Forelimb muscle (tissue), 1 donor: ENCODE measurements around the gene NDUFA12. TPM values are rescaled to one million over a fixed set of nuclear protein-coding genes. Genes with fewer than 3 reads are reported as not detected.

ENCODE experiments used
- DNase-seq: peaks from one replicate; pipeline ENCODE4 v3.0.0-alpha.2; 2013; ENCODE audit warnings: low read depth
- polyA plus RNA-seq: library from polyadenylated mRNA; unstranded; fragments of 120-200 nt; gene quantifications from one replicate; pipeline ENCODE4 v1.2.1, GENCODE V29; 2013; ENCODE audit not compliant: insufficient read length

Gene NDUFA12
- polyA plus RNA-seq, 1 donor, result 88.4 TPM

DNA sequence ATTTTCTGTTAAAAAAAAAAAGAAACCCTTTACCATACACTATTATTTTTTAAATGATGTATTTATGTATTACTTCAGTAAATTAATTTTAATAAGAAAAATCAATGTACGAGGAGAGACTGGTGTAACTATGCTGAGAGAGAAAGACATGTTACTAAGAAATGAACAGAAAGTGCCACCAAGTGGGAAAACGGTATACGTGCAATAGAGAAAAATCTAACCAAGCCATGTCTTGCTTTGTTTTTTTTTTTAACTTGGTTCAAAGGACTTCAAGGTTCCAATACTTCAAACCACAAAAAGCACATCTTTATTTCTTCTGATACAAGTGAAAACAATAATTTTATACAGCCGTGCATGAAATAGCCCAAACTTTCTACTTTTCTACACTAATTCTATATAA is 22.9 kb downstream of the NDUFA12 start:
- no peak for DNase-seq

- DNase-seq, result no peak
Measured at GRCh38 chr12:94979941-94980340, 23.6 kb downstream of the NDUFA12 start.

DNA sequence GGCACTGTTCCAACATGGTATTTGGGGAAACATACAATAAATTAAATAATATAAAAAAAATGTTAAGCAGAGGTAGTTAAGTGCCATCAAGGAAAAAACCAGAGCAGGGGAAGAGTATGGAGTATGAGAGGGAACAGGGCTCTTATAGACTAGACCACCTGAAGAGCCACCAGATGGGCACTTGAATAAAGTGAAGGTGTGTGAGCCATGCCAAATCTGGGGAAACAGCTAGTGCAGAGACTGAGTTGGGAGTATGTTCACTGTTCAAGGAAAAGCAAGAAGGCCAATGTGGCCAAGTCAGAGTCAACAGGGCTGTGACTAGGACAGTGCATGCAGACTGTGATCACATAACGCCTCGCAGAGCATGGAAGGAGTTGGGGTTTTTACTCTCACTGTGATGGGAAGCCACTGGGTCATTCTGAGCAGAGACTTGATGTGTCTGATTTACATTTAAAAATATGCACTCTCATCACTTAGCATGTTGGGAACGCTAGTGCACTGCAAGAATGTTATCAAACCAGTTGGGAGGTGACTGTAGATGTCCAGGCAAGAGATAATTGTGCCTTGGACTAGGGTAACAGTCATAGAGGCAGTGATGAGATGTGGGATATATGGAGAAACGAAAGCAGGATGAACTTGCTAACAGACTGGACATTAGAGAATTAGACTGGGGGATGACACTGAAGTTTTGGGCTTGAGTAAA is 25.6 kb downstream of the NDUFA12 start:
- DNase-seq, result no peak

DNA sequence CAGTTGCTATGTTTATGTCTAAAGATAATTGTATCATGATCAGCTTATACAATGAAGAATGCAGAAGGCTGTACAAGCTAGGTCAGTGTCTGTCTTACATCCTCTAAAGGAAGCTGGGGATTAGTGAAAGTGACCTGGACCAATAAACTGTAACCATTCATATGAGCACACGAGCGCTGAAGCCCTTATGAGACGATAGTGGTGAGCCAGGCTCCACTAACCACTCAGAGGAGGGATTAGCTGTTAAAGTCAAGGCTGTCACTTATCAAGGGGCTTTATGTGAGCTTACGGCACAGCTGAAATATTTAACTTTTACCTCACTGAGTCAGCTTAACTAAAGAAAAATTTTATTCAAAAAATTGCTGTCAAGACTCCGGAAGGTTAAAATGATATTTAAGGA is 30.3 kb downstream of the NDUFA12 start:
- DNase-seq, result no peak

DNA sequence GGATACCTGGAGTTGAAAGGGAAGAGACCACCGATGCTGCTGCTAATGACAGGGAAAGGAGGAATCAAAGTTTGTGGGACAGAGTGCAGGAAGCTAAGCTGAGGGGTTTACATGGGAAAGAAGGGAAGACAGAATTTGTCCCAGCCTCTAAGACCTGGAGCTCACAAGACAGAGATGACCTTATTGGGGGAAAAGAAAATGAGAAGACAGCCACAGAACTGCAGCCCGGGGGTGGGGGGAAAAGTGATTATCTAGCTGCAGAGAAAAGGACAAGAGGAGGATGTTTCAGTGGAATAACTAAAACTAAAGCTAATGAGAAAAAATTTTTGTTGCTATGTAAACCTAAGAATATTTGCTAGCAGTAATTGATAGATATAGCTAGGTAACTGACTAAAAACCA is 30.7 kb downstream of the NDUFA12 start:
- DNase-seq, result no peak

- DNase-seq, result no peak
Measured at GRCh38 chr12:94971923-94972322, 31.6 kb downstream of the NDUFA12 start.

GRCh38 chr12:94970560-94970959 is 32.9 kb downstream of the NDUFA12 start:
- no peak for DNase-seq

GRCh38 chr12:94969424-94969823 is 34.1 kb downstream of the NDUFA12 start:
- DNase-seq, result no peak

DNA sequence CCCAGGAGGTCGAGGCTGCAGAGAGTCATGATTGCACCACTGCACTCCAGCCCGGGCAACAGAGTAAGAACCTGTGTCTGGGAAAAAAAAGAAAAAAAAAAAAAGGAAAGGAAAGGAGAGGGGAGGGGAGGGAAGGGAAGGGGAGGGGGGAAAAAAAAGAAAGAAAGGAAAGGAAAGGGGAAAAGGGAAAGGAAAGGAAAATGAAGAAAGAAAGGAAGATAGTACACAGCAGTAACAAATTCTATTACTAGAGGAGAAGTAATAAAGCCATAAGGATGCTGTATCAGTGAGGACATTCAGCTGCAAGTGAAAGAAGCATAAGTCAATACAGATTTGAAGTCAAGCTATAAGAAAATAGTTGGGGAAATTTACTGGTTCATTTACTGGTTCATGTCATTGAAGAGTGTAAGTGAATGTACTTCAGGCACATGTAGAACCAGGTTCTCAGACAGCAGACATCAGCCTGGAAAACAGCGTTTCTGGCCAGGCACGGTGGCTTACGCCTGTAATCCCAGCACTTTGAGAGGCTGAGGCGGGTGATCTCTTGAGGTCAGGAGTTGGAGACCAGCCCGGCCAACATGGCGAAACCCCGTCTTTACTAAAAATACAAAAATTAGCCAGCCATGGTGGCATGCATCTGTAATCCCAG is 37.4 kb downstream of the NDUFA12 start:
- no peak for DNase-seq

GRCh38 chr12:94963649-94964048 is 39.8 kb downstream of the NDUFA12 start:
- no peak for DNase-seq

DNA sequence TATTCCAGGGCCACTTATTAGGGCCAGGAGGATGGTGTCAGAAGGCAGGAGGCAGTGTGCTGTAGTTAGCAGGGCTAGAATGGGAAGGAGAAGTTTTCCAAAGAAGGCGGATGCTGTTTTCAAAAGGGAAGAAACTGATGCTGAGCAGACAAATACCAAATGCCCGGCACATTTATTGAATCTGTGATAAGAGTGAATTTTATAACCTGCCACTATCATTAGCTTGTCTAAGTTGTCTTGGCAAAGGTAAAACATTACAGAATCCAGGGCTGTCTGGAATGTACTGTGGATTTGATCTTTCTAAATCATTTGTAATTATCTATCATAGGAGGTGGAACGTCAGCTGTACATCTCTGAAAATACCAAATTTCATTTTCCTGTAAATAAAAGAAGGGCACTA is 40.8 kb downstream of the NDUFA12 start:
- DNase-seq, result no peak

- no peak for DNase-seq
Measured at GRCh38 chr12:94961911-94962310, 41.6 kb downstream of the NDUFA12 start.

GRCh38 chr12:94961256-94961824 is 42.2 kb downstream of the NDUFA12 start:
- no peak for DNase-seq

DNA sequence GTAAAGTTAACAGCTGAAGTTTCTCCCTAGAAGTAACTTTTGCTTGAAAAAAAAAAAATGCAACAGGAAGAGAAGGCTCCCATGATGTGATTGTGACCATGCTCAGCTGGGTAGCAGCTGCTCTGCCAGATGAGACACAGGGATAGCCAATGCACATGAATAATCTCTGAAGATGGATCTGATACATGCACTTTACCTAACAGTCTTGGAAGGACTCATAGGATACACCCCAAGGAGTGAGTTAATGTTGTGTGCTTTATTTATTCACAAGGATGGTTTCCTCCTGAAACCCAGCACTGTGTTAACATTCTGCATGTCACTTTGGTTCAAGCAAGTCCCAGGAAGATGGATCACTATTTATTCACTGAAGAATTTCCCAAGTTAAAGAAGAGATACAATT is 46.5 kb downstream of the NDUFA12 start:
- no peak for DNase-seq

DNA sequence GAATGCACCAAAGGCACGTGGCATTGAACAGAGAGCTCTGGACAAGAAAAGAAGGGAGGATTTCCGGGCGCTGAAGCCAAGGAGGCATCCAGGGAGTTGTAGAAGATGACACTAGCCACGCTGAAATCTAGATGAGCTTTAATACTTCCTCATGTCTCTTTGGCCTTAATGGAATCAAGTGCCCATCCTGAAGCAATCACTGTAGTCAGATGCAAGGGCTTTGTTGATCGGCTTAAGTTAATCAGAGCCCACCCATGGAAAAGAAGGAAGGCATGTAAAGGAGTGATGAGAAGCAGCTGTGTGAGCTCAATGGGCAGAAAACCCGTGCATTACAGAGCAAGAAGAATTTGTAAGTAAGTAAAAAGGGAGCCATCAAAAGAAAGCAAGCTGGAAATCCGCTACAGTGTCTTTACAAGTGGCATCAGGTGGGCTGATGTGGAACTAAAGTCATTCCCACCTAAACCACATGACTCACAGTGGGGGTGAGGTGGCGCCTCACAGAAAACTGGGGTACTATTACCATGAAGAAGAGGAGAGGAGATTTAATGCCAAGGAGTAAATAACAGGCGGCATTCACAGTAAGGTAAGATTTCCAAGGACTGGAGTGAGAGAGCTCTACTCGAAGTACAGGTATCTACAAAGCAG is 48.4 kb downstream of the NDUFA12 start:
- DNase-seq, result no peak

GRCh38 chr12:94954029-94954685 is 49.3 kb downstream of the NDUFA12 start:
- DNase-seq, result no peak

GRCh38 chr12:94952325-94952724 is 51.2 kb downstream of the NDUFA12 start:
- DNase-seq, result no peak

DNA sequence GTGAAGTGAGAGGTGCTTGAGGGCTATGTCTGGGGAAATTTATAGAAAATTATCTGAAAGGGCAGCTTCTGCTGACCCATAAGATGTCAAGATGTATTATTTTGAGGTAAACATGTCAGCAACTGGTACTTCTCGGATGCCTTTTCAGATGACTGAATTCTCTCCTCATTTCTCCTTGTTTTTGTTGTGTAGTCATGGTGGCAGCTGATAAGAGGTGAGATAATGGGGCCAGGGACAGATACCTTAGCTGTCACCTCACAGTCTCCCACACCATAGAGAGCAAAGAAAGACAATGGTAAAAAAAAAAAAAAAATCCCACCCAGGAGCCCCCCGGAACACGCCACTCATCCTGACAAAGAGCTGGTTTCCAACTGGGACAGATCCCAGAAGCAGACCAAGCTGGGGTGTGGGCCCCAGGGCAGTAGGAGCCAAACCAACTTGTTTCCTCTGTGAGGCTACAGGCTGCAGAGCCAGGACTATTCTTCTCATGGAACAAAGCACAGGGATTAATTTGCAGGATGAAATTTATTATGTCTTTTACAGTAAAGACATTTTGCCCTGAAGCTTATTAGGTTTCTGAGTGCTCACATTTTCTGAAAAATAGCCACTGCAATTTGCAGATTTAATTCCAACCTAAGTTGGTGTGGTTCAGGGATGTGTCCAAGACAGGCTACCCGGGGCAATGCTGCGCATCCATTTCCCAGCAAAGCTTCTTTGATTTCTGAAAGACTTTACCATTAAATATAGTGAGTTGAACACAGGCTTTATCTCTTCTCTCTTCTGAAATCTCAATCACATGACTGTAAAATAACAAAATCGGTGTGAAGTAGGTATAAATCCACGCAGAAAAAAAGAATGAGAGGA is 52.2 kb downstream of the NDUFA12 start:
- DNase-seq, result no peak

DNA sequence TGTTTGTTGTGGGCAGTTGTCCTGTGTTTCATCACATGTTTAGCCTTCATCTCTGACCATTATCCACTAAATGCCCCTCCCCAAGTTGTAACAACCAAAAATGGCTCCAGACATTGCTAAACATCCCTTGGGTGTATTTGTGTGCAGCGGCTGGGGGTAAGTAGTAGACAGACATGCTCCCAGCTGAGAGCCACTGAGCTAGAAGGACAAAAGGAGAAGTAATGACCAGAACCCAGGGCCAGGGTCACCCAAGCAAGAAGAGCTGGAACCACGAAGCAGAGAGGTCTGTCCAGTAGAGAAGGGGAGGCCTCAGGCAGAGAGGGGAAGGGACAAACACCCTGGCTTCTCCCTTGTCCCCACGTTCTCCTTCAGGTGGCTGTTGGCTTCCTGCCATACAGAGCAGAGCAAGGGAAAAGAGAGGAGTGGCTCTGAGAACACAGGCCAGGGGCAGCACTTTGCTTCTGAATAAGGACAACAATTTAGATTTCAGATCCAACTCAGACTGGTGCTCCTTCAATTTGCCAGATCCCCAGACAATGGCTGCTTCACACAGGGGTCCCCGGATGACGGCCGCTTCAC is 55.2 kb downstream of the NDUFA12 start:
- DNase-seq, result no peak

DNA sequence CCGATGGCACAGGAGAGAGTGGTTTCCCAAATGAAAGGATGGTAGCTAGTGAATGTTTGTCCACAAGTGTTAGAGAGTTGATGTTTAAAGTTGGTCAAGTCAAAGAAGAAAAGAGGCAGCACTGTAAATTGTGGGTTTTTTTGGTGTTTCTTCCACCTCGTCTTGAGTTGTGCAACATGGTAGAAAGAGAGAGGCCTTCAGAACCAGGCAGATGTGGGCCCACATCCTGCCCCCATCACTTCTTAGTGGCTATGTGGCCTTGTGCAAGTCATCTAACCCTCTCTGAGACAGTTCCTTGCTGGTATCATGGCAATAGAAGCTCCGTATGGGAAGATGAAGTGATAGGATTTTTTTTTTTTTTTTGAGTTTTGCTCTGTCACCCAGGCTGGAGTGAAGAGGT is 60.8 kb downstream of the NDUFA12 start:
- DNase-seq, result no peak

DNA sequence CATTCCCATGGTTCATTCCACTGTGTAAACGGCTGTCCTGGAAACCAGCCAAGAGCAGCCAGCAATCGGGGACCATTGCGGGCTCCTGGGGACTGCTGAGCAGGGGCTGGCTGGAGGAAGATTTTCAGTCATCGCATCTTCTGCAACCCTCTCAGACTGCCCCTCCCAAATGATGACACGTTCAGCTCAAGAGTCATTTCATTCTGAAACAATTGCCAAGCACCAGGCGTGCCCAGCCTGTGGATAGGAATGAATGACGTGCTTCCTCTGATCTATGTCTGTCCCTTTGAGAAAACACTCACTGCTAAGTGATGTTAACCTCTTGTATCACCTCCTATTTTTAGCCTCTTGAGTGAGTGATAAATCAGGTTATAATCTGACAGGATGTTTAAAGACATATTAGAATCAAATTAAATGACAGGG is 62.0 kb downstream of the NDUFA12 start:
- DNase-seq, result peak; percentile 16
